MM.1S (cell line): ENCODE results near the gene TFEB.

Experiments used
- DNase-seq: peaks from one replicate; pipeline ENCODE4 v3.0.0-alpha.2; 2015
- H2AFZ ChIP-seq: fragments of 300-600 bp; sonication (generic); 2 replicates; pipeline ENCODE4 v1.6.0; 2016; ENCODE audit warnings: antibody characterized with exemption, low read length
- H3F3A ChIP-seq: fragments of 300-600 bp; sonication (generic); 2 replicates; pipeline ENCODE4 v1.6.1; 2016; ENCODE audit warnings: mild to moderate bottlenecking, antibody characterized with exemption, low read length, moderate library complexity, mixed read lengths; ENCODE audit not compliant: insufficient read depth
- H3K27ac ChIP-seq: fragments of 300-600 bp; sonication (generic); 2 replicates; pipeline ENCODE4 v1.5.1; 2016; ENCODE audit warnings: mild to moderate bottlenecking, low read length
- H3K27me3 ChIP-seq: fragments of 300-600 bp; sonication (generic); replicated peaks from 2 replicates; pipeline ENCODE4 v1.6.0; 2016; ENCODE audit warnings: low read length; ENCODE audit not compliant: insufficient read depth
- H3K36me3 ChIP-seq: fragments of 300-600 bp; sonication (generic); replicated peaks from 2 replicates; pipeline ENCODE4 v1.6.1; 2016; ENCODE audit warnings: mild to moderate bottlenecking, low read length, mixed read lengths; ENCODE audit not compliant: insufficient read depth
- H3K4me1 ChIP-seq: fragments of 300-600 bp; sonication (generic); 2 replicates; pipeline ENCODE4 v1.6.1; 2016; ENCODE audit warnings: low read length, mixed read lengths
- H3K4me2 ChIP-seq: fragments of 300-600 bp; sonication (generic); 2 replicates; pipeline ENCODE4 v1.6.0; 2016; ENCODE audit warnings: low read depth, low read length
- H3K4me3 ChIP-seq: fragments of 300-600 bp; sonication (generic); 2 replicates; pipeline ENCODE4 v1.5.1; 2016; ENCODE audit warnings: low read length, mixed read lengths
- H3K79me2 ChIP-seq: fragments of 300-600 bp; sonication (generic); 2 replicates; pipeline ENCODE4 v1.6.1; 2016; ENCODE audit warnings: mixed run types, low read length, mixed read lengths
- H3K9ac ChIP-seq: fragments of 300-600 bp; sonication (generic); 2 replicates; pipeline ENCODE4 v1.6.1; 2016; ENCODE audit warnings: low read length, mixed read lengths
- H3K9me2 ChIP-seq: fragments of 300-600 bp; sonication (generic); replicated peaks from 2 replicates; pipeline ENCODE4 v1.6.1; 2016; ENCODE audit warnings: mild to moderate bottlenecking, low read length, mixed read lengths; ENCODE audit not compliant: insufficient read depth
- H3K9me3 ChIP-seq: fragments of 300-600 bp; sonication (generic); replicated peaks from 2 replicates; pipeline ENCODE4 v1.6.1; 2016; ENCODE audit warnings: mild to moderate bottlenecking, low read length, mixed read lengths; ENCODE audit not compliant: insufficient read depth
- H4K20me1 ChIP-seq: fragments of 300-600 bp; sonication (generic); 2 replicates; pipeline ENCODE4 v1.6.1; 2016; ENCODE audit warnings: mild to moderate bottlenecking, low read length, moderate library complexity, mixed read lengths; ENCODE audit not compliant: insufficient read depth
- EZH2 ChIP-seq: fragments of 300-600 bp; sonication (generic); optimal IDR thresholded peaks from 2 replicates; pipeline ENCODE3; 2017; ENCODE audit warnings: low read depth, mild to moderate bottlenecking, antibody characterized with exemption, low read length, mixed read lengths
- EZH2phosphoT487 ChIP-seq: fragments of 300-600 bp; sonication (generic); IDR thresholded peaks from 2 replicates; pipeline ENCODE4 v1.6.1; 2018; ENCODE audit warnings: antibody characterized with exemption, low read length
- TF ChIP-seq, protein P1 (sequence below): fragments of 300-600 bp; sonication (generic); IDR thresholded peaks from 2 replicates; pipeline ENCODE4 v1.5.1; 2016; ENCODE audit warnings: antibody characterized with exemption, low read length, mixed read lengths

The TFEB gene

GRCh38 chr6:41652866-41653652 lies 82.3 kb downstream of the TFEB start:
- Histone ChIP-seq H2AFZ (no peak overlapping the region), H3K4me3 (no peak overlapping the region), H3K9me3 (no peaks in the 10 kb centered on the region), H3K9me2 (no peaks in the 10 kb centered on the region), H3K4me2 (no peak overlapping the region), H4K20me1 (no peaks in the 10 kb centered on the region), H3K79me2 (no peaks in the 10 kb centered on the region), H3K27ac (no peak overlapping the region), H3K4me1 (no peaks in the 10 kb centered on the region), H3F3A (no peaks in the 10 kb centered on the region), H3K36me3 (no peaks in the 10 kb centered on the region), H3K27me3 (peaks cover 90% of the 10 kb centered on the region), H3K9ac (no peak overlapping the region)
- TF ChIP-seq EZH2 (peak; percentile 66), EZH2phosphoT487 (no peak)
- no peak for DNase-seq

GRCh38 chr6:41651962-41652657 lies 83.3 kb downstream of the TFEB start:
- H3K79me2 ChIP-seq: no peaks in the 10 kb centered on the region
- H3K9ac ChIP-seq: no peak overlapping the region
- H3K4me2 ChIP-seq: no peak overlapping the region
- no peaks in the 10 kb centered on the region for H4K20me1 ChIP-seq
- H3K9me2 ChIP-seq: no peaks in the 10 kb centered on the region
- H3K36me3 ChIP-seq: no peaks in the 10 kb centered on the region
- H3K4me1 ChIP-seq: no peaks in the 10 kb centered on the region
- no peak for TF ChIP-seq EZH2
- no peak overlapping the region for H3K27ac ChIP-seq
- H3K4me3 ChIP-seq: no peak overlapping the region
- no peaks in the 10 kb centered on the region for H3F3A ChIP-seq
- peaks cover 90% of the 10 kb centered on the region for H3K27me3 ChIP-seq
- no peak overlapping the region for H2AFZ ChIP-seq
- no peak for DNase-seq
- H3K9me3 ChIP-seq: no peaks in the 10 kb centered on the region

GRCh38 chr6:41651246-41651961 lies 84.0 kb downstream of the TFEB start:
- Histone ChIP-seq H4K20me1 (no peaks in the 10 kb centered on the region), H3K4me2 (no peak overlapping the region), H3K9ac (no peak overlapping the region), H3K9me3 (no peaks in the 10 kb centered on the region), H3K36me3 (no peaks in the 10 kb centered on the region), H2AFZ (no peak overlapping the region), H3K27me3 (peaks cover 90% of the 10 kb centered on the region), H3K9me2 (no peaks in the 10 kb centered on the region), H3F3A (no peaks in the 10 kb centered on the region), H3K27ac (no peak overlapping the region), H3K4me1 (no peaks in the 10 kb centered on the region), H3K79me2 (no peaks in the 10 kb centered on the region), H3K4me3 (no peak overlapping the region)
- TF ChIP-seq EZH2phosphoT487 (no peak), EZH2 (no peak)
- TF ChIP-seq, protein P1, sequence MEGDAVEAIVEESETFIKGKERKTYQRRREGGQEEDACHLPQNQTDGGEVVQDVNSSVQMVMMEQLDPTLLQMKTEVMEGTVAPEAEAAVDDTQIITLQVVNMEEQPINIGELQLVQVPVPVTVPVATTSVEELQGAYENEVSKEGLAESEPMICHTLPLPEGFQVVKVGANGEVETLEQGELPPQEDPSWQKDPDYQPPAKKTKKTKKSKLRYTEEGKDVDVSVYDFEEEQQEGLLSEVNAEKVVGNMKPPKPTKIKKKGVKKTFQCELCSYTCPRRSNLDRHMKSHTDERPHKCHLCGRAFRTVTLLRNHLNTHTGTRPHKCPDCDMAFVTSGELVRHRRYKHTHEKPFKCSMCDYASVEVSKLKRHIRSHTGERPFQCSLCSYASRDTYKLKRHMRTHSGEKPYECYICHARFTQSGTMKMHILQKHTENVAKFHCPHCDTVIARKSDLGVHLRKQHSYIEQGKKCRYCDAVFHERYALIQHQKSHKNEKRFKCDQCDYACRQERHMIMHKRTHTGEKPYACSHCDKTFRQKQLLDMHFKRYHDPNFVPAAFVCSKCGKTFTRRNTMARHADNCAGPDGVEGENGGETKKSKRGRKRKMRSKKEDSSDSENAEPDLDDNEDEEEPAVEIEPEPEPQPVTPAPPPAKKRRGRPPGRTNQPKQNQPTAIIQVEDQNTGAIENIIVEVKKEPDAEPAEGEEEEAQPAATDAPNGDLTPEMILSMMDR: no peak
- DNase-seq: no peak

- H3K27ac ChIP-seq: no peak overlapping the region
Observed at GRCh38 chr6:41650120-41650519, 85.3 kb downstream of the TFEB start.

More at GRCh38 chr6:41650120-41650519, 85.3 kb downstream of the TFEB start:
- H3K9me2 ChIP-seq: no peaks in the 10 kb centered on the region
- H3F3A ChIP-seq: no peaks in the 10 kb centered on the region
- no peak overlapping the region for H3K4me2 ChIP-seq
- no peaks in the 10 kb centered on the region for H3K4me1 ChIP-seq
- H3K27me3 ChIP-seq: peaks cover 90% of the 10 kb centered on the region
- TF ChIP-seq, protein P1: no peak
- TF ChIP-seq EZH2 (no peak), EZH2phosphoT487 (no peak)
- no peaks in the 10 kb centered on the region for H3K79me2 ChIP-seq
- H3K9ac ChIP-seq: no peak overlapping the region
- no peaks in the 10 kb centered on the region for H4K20me1 ChIP-seq
- no peaks in the 10 kb centered on the region for H3K36me3 ChIP-seq
- H3K4me3 ChIP-seq: no peak overlapping the region
- no peak for DNase-seq
- H3K9me3 ChIP-seq: no peaks in the 10 kb centered on the region
- no peak overlapping the region for H2AFZ ChIP-seq
